K562 (cell line): Measurements from ENCODE around the gene PPM1H.

ENCODE experiments used
- CBFB ChIP-seq: sonication (generic); formaldehyde crosslinking; IDR thresholded peaks from 2 replicates; pipeline ENCODE4 v1.4.0; 2020; ENCODE audit warnings: mild to moderate bottlenecking, missing genetic modification reagents
- CEBPB ChIP-seq: fragments of 450-650 bp; IDR thresholded peaks from 2 replicates; pipeline ENCODE4 v1.6.1; 2016; ENCODE audit warnings: missing genetic modification characterization, missing compliant biosample characterization
- DPF2 ChIP-seq: fragments of 450-650 bp; IDR thresholded peaks from 2 replicates; pipeline ENCODE4 v1.6.1; 2016
- E2F4 ChIP-seq: sonication (generic); formaldehyde crosslinking; IDR thresholded peaks from 2 replicates; pipeline ENCODE4 v1.8.0; 2022; ENCODE audit warnings: mild to moderate bottlenecking, low read depth, missing genetic modification reagents
- MAFF ChIP-seq: IDR thresholded peaks from 2 replicates; pipeline ENCODE4 v1.6.1; 2012; ENCODE audit warnings: low read length, improper control_type of control experiment
- POLR2A ChIP-seq: fragments of 450-650 bp; conservative IDR thresholded peaks from 2 replicates; pipeline ENCODE4 v1.6.1; 2016
- POLR3A ChIP-seq: IDR thresholded peaks from 2 replicates; pipeline ENCODE4 v1.6.1; 2011; ENCODE audit warnings: borderline replicate concordance, mild to moderate bottlenecking, moderate library complexity; ENCODE audit not compliant: insufficient read length, insufficient read depth; ENCODE audit errors: extremely low read depth
- SUPT5H ChIP-seq: fragments of 450-650 bp; IDR thresholded peaks from 2 replicates; pipeline ENCODE4 v1.6.1; 2016
- TBL1XR1 ChIP-seq, 2 experiments: IDR thresholded peaks; 2 replicates each; pipeline ENCODE4 v1.6.1; 2012; ENCODE audit warnings: improper control_type of control experiment in 2 of 2, low read length in 2 of 2, mild to moderate bottlenecking in 1 of 2
- TBP ChIP-seq: optimal IDR thresholded peaks from 2 replicates; pipeline ENCODE3; 2011; ENCODE audit warnings: low read depth, low read length, improper control_type of control experiment
- TF ChIP-seq, protein P1 (sequence below): sonication (generic); formaldehyde crosslinking; IDR thresholded peaks from 2 replicates; pipeline ENCODE4 v1.8.1; 2023; ENCODE audit warnings: mild to moderate bottlenecking, missing genetic modification reagents
- TF ChIP-seq, protein P2 (sequence below): fragments of 250-450 bp; sonication (Bioruptor Pico); IDR thresholded peaks from 2 replicates; pipeline ENCODE4 v1.4.0; 2020
- TF ChIP-seq, protein P3 (sequence below): IDR thresholded peaks from 3 replicates; pipeline ENCODE4 v1.6.1; 2011; ENCODE audit warnings: borderline replicate concordance, mild to moderate bottlenecking, moderate library complexity; ENCODE audit not compliant: insufficient read length; ENCODE audit errors: extremely low read depth

- TF ChIP-seq CBFB (CRISPR knock-in tag) (no peak), DPF2 (no peak), SUPT5H (no peak), POLR2A (no peak), E2F4 (CRISPR knock-in tag) (no peak), CEBPB (tag) (no peak), TBP (no peak), POLR3A (no peak), MAFF (no peak), TBL1XR1 (IDR thresholded peaks at IDR 0.05; ENCODE audit: low read length in 2 of 2) (no peak)
- TF ChIP-seq, protein P1, sequence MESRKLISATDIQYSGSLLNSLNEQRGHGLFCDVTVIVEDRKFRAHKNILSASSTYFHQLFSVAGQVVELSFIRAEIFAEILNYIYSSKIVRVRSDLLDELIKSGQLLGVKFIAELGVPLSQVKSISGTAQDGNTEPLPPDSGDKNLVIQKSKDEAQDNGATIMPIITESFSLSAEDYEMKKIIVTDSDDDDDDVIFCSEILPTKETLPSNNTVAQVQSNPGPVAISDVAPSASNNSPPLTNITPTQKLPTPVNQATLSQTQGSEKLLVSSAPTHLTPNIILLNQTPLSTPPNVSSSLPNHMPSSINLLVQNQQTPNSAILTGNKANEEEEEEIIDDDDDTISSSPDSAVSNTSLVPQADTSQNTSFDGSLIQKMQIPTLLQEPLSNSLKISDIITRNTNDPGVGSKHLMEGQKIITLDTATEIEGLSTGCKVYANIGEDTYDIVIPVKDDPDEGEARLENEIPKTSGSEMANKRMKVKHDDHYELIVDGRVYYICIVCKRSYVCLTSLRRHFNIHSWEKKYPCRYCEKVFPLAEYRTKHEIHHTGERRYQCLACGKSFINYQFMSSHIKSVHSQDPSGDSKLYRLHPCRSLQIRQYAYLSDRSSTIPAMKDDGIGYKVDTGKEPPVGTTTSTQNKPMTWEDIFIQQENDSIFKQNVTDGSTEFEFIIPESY (CRISPR knock-in tag), result no peak
- TF ChIP-seq, protein P2, sequence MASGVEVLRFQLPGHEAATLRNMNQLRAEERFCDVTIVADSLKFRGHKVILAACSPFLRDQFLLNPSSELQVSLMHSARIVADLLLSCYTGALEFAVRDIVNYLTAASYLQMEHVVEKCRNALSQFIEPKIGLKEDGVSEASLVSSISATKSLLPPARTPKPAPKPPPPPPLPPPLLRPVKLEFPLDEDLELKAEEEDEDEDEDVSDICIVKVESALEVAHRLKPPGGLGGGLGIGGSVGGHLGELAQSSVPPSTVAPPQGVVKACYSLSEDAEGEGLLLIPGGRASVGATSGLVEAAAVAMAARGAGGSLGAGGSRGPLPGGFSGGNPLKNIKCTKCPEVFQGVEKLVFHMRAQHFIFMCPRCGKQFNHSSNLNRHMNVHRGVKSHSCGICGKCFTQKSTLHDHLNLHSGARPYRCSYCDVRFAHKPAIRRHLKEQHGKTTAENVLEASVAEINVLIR (CRISPR knock-in tag), result no peak
- TF ChIP-seq, protein P3, sequence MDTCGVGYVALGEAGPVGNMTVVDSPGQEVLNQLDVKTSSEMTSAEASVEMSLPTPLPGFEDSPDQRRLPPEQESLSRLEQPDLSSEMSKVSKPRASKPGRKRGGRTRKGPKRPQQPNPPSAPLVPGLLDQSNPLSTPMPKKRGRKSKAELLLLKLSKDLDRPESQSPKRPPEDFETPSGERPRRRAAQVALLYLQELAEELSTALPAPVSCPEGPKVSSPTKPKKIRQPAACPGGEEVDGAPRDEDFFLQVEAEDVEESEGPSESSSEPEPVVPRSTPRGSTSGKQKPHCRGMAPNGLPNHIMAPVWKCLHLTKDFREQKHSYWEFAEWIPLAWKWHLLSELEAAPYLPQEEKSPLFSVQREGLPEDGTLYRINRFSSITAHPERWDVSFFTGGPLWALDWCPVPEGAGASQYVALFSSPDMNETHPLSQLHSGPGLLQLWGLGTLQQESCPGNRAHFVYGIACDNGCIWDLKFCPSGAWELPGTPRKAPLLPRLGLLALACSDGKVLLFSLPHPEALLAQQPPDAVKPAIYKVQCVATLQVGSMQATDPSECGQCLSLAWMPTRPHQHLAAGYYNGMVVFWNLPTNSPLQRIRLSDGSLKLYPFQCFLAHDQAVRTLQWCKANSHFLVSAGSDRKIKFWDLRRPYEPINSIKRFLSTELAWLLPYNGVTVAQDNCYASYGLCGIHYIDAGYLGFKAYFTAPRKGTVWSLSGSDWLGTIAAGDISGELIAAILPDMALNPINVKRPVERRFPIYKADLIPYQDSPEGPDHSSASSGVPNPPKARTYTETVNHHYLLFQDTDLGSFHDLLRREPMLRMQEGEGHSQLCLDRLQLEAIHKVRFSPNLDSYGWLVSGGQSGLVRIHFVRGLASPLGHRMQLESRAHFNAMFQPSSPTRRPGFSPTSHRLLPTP, result no peak
These were observed 183.8 kb downstream of the PPM1H start for GRCh38 chr12:62750941-62751809.
